K562 (cell line): ENCODE results near the gene CD151. TPM values are rescaled to one million over a fixed set of nuclear protein-coding genes. Genes with fewer than 3 reads are reported as not detected.

ENCODE experiments used
- CBX1 ChIP-seq: sonication (generic); IDR thresholded peaks from 2 replicates; pipeline ENCODE4 v1.6.1; 2016; ENCODE audit warnings: antibody characterized with exemption, low read depth, mild to moderate bottlenecking
- CHCHD3 ChIP-seq: fragments of 250-450 bp; sonication (Bioruptor Pico); IDR thresholded peaks from 2 replicates; pipeline ENCODE4 v2.1.2; 2022; ENCODE audit warnings: mild to moderate bottlenecking
- DACH1 ChIP-seq: fragments of 450-650 bp; IDR thresholded peaks from 2 replicates; pipeline ENCODE4 v1.6.1; 2018; ENCODE audit not compliant: partially characterized antibody
- HDAC6 ChIP-seq: IDR thresholded peaks from 2 replicates; pipeline ENCODE4 v1.6.1; 2012; ENCODE audit warnings: low read depth, mild to moderate bottlenecking, control low read depth, inconsistent platforms, low read length, moderate library complexity
- JUNB ChIP-seq: fragments of 450-650 bp; formaldehyde crosslinking; conservative IDR thresholded peaks from 2 replicates; pipeline ENCODE4 v1.4.0; 2020; ENCODE audit warnings: mild to moderate bottlenecking
- JUND ChIP-seq, 2 experiments: IDR thresholded peaks; 2 replicates in 1 of 2; 3 replicates in 1 of 2; pipeline ENCODE4 v1.6.1; 2011; ENCODE audit warnings: borderline replicate concordance in 2 of 2, low read depth in 2 of 2, low read length in 2 of 2, improper control_type of control experiment in 1 of 2, missing biosample characterization in 1 of 2, missing genetic modification characterization in 1 of 2, missing genetic modification reagents in 1 of 2
- NKRF ChIP-seq: fragments of 450-650 bp; IDR thresholded peaks from 2 replicates; pipeline ENCODE4 v1.6.1; 2016; ENCODE audit warnings: borderline replicate concordance
- NR1H2 ChIP-seq: sonication (generic); formaldehyde crosslinking; IDR thresholded peaks from 2 replicates; pipeline ENCODE4 v1.4.0; 2020; ENCODE audit warnings: mild to moderate bottlenecking, missing genetic modification reagents
- PHTF2 ChIP-seq: fragments of 250-450 bp; sonication (Bioruptor Pico); IDR thresholded peaks from 2 replicates; pipeline ENCODE4 v1.5.0; 2021; ENCODE audit warnings: mild to moderate bottlenecking
- POLR2AphosphoS5 ChIP-seq: IDR thresholded peaks from 2 replicates; pipeline ENCODE4 v1.6.1; 2011; ENCODE audit warnings: mild to moderate bottlenecking, low read depth, low read length, moderate library complexity; ENCODE audit not compliant: control insufficient read depth, insufficient read depth
- POLR2G ChIP-seq: fragments of 200-400 bp; formaldehyde crosslinking; IDR thresholded peaks from 2 replicates; pipeline ENCODE4 v1.6.1; 2017; ENCODE audit warnings: low read depth, mild to moderate bottlenecking, antibody characterized with exemption, low read length, moderate library complexity
- SMARCA5 ChIP-seq: fragments of 450-650 bp; IDR thresholded peaks from 2 replicates; pipeline ENCODE4 v1.6.1; 2016
- TAL1 ChIP-seq: fragments of 450-650 bp; IDR thresholded peaks from 2 replicates; pipeline ENCODE4 v1.6.1; 2016; ENCODE audit warnings: mild to moderate bottlenecking
- TBL1XR1 ChIP-seq, 2 experiments: IDR thresholded peaks; 2 replicates each; pipeline ENCODE4 v1.6.1; 2012; ENCODE audit warnings: improper control_type of control experiment in 2 of 2, low read length in 2 of 2, mild to moderate bottlenecking in 1 of 2
- WHSC1 ChIP-seq: IDR thresholded peaks from one replicate; pipeline ENCODE4 v1.6.1; 2012; ENCODE audit warnings: low read length, control low read depth, inconsistent platforms
- ZBTB8A ChIP-seq: fragments of 450-650 bp; IDR thresholded peaks from 2 replicates; pipeline ENCODE4 v1.6.1; 2018; ENCODE audit warnings: mild to moderate bottlenecking, moderate library complexity; ENCODE audit not compliant: partially characterized antibody
- ZKSCAN8 ChIP-seq: fragments of 200-800 bp; sonication (Bioruptor generic); IDR thresholded peaks from 2 replicates; pipeline ENCODE4 v1.6.1; 2016; ENCODE audit warnings: missing genetic modification characterization, missing compliant biosample characterization
- ZNF165 ChIP-seq: fragments of 250-450 bp; sonication (Bioruptor Pico); IDR thresholded peaks from 2 replicates; pipeline ENCODE4 v1.4.0; 2020; ENCODE audit warnings: borderline replicate concordance
- ZNF282 ChIP-seq: sonication (generic); formaldehyde crosslinking; IDR thresholded peaks from 2 replicates; pipeline ENCODE4 v1.8.1; 2023; ENCODE audit warnings: missing genetic modification reagents
- polyA plus RNA-seq, 8 experiments: library from polyadenylated mRNA; depleted of rRNA in 4 of 8; stranded (reverse) in 5 of 8; unstranded in 3 of 8; fragments of >200 nt; fragmentation: Nextera tagmentation in 2 of 8; fragmentation: Illumina TruSeq in 1 of 8; extraction: Ambion mirVana in 2 of 8; extraction: Trizol in 1 of 8; gene quantifications; 2 replicates each; pipeline versions ENCODE4 v1.2.1 to v1.2.3, GENCODE V29; 2011 to 2014; ENCODE audit warnings: inconsistent platforms in 1 of 8, missing spikeins in 1 of 8
- total RNA-seq, 7 experiments: library from RNA; depleted of rRNA in 6 of 7; stranded (reverse); fragments of >200 nt in 6 of 7; fragmentation: Illumina TruSeq in 2 of 7; extraction: Trizol in 2 of 7; gene quantifications; 2 replicates each; pipeline versions ENCODE4 v1.2.1 to v1.2.3, GENCODE V29; 2011 to 2021; ENCODE audit warnings: low replicate concordance in 1 of 7
- TF ChIP-seq, protein P1 (sequence below): sonication (generic); formaldehyde crosslinking; IDR thresholded peaks from 2 replicates; pipeline ENCODE4 v1.8.0; 2022; ENCODE audit warnings: missing genetic modification reagents, mild to moderate bottlenecking, moderate library complexity, borderline replicate concordance
- TF ChIP-seq, protein P2 (sequence below): sonication (generic); formaldehyde crosslinking; IDR thresholded peaks from 2 replicates; pipeline ENCODE4 v1.8.0; 2023; ENCODE audit warnings: mild to moderate bottlenecking, missing genetic modification reagents

The CD151 gene
- total and polyA plus RNA-seq, 9 of the 15 experiments (the other 6 are each of a cell fraction or from before 2014, with no cell fraction given) = 2.3 to 187 (median 140) TPM

- TF ChIP-seq WHSC1 (no peak), JUNB (CRISPR knock-in tag) (no peak), NKRF (no peak), DACH1 (no peak), CHCHD3 (CRISPR knock-in tag) (no peak), TBL1XR1 (IDR thresholded peaks at IDR 0.05; ENCODE audit: low read length in 2 of 2) (0 out of 4 replicates have a peak, but pooled peaks of 1 of the 2 experiments have one; percentile 32), CBX1 (0 out of 2 replicates have a peak, but pooled peaks have one; percentile 54), ZKSCAN8 (CRISPR knock-in tag) (no peak), NR1H2 (CRISPR knock-in tag) (no peak), ZBTB8A (no peak), HDAC6 (no peak), ZNF165 (CRISPR knock-in tag) (no peak), SMARCA5 (no peak), TAL1 (no peak), POLR2AphosphoS5 (peak; percentile 85), ZNF282 (CRISPR knock-in tag) (peak; percentile 77; the same call in 1 of the 2 replicates), POLR2G (peak; percentile 96), JUND (IDR thresholded peaks at IDR 0.05; ENCODE audit: borderline replicate concordance, low read depth, low read length) (no peak), JUND (tag; IDR thresholded peaks at IDR 0.05; ENCODE audit: borderline replicate concordance, low read depth, low read length) (no peak), PHTF2 (CRISPR knock-in tag) (no peak)
- TF ChIP-seq, protein P1, sequence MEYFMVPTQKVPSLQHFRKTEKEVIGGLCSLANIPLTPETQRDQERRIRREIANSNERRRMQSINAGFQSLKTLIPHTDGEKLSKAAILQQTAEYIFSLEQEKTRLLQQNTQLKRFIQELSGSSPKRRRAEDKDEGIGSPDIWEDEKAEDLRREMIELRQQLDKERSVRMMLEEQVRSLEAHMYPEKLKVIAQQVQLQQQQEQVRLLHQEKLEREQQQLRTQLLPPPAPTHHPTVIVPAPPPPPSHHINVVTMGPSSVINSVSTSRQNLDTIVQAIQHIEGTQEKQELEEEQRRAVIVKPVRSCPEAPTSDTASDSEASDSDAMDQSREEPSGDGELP = no peak; the same call in 1 of the 2 replicates
- TF ChIP-seq, protein P2, sequence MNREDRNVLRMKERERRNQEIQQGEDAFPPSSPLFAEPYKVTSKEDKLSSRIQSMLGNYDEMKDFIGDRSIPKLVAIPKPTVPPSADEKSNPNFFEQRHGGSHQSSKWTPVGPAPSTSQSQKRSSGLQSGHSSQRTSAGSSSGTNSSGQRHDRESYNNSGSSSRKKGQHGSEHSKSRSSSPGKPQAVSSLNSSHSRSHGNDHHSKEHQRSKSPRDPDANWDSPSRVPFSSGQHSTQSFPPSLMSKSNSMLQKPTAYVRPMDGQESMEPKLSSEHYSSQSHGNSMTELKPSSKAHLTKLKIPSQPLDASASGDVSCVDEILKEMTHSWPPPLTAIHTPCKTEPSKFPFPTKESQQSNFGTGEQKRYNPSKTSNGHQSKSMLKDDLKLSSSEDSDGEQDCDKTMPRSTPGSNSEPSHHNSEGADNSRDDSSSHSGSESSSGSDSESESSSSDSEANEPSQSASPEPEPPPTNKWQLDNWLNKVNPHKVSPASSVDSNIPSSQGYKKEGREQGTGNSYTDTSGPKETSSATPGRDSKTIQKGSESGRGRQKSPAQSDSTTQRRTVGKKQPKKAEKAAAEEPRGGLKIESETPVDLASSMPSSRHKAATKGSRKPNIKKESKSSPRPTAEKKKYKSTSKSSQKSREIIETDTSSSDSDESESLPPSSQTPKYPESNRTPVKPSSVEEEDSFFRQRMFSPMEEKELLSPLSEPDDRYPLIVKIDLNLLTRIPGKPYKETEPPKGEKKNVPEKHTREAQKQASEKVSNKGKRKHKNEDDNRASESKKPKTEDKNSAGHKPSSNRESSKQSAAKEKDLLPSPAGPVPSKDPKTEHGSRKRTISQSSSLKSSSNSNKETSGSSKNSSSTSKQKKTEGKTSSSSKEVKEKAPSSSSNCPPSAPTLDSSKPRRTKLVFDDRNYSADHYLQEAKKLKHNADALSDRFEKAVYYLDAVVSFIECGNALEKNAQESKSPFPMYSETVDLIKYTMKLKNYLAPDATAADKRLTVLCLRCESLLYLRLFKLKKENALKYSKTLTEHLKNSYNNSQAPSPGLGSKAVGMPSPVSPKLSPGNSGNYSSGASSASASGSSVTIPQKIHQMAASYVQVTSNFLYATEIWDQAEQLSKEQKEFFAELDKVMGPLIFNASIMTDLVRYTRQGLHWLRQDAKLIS (CRISPR knock-in tag) = no peak
Observed at GRCh38 chr11:819129-819931, 13.4 kb upstream of the CD151 start (continued).
